Spleen (tissue), 7 donors: ENCODE results near the gene CRACR2A.

Experiments
- CTCF ChIP-seq, 11 experiments: fragments of 200-600 bp in 7 of 11; fragments of 450-650 bp in 4 of 11; sonication (generic) in 4 of 11; IDR thresholded peaks in 8 of 11; conservative IDR thresholded peaks in 3 of 11; 1 replicate in 7 of 11; 2 replicates in 4 of 11; pipeline versions ENCODE4 v1.4.0 to v1.8.0; 2016 to 2021; ENCODE audit warnings: antibody characterized with exemption in 11 of 11, inconsistent platforms in 4 of 11, mild to moderate bottlenecking in 1 of 11
- POLR2A ChIP-seq, 3 donors: fragments of 450-650 bp; IDR thresholded peaks; one replicate each; pipeline ENCODE4 v1.5.1; 2017; ENCODE audit warnings: antibody characterized with exemption in 3 of 3, mild to moderate bottlenecking in 1 of 3
- POLR2AphosphoS5 ChIP-seq, 3 donors: sonication (generic); formaldehyde crosslinking; IDR thresholded peaks; one replicate each; pipeline ENCODE4 v1.5.1; 2017; ENCODE audit warnings: antibody characterized with exemption in 3 of 3
- donor health status: DM: no; HTN: no; CAD: no; lungs with moderate emphysema.
- donor health status: DM: no; HTN: no; CAD: no.
- donor health status: DM: no; HTN: no; CAD: no.

GRCh38 chr12:3772380-3772779 is 19.5 kb upstream of the CRACR2A start:
- no peak for TF ChIP-seq POLR2AphosphoS5 (IDR thresholded peaks at IDR 0.05)
- TF ChIP-seq CTCF (IDR thresholded peaks at IDR 0.05 in 8 of 11, conservative IDR thresholded peaks at IDR 0.05 in 3 of 11), result no peak
- no peak for TF ChIP-seq POLR2A (IDR thresholded peaks at IDR 0.05)
